PC-9 (cell line): ENCODE measurements around the gene GPR17.

ENCODE experiments used
- EZH2 ChIP-seq: fragments of 200-600 bp; sonication (generic); IDR thresholded peaks from 2 replicates; pipeline ENCODE4 v1.8.0; 2017; ENCODE audit warnings: antibody characterized with exemption, low read depth
- TF ChIP-seq, protein P1 (sequence below): fragments of 200-600 bp; sonication (generic); conservative IDR thresholded peaks from 2 replicates; pipeline ENCODE4 v1.6.1; 2017; ENCODE audit warnings: mixed run types, antibody characterized with exemption, mild to moderate bottlenecking, moderate library complexity

DNA sequence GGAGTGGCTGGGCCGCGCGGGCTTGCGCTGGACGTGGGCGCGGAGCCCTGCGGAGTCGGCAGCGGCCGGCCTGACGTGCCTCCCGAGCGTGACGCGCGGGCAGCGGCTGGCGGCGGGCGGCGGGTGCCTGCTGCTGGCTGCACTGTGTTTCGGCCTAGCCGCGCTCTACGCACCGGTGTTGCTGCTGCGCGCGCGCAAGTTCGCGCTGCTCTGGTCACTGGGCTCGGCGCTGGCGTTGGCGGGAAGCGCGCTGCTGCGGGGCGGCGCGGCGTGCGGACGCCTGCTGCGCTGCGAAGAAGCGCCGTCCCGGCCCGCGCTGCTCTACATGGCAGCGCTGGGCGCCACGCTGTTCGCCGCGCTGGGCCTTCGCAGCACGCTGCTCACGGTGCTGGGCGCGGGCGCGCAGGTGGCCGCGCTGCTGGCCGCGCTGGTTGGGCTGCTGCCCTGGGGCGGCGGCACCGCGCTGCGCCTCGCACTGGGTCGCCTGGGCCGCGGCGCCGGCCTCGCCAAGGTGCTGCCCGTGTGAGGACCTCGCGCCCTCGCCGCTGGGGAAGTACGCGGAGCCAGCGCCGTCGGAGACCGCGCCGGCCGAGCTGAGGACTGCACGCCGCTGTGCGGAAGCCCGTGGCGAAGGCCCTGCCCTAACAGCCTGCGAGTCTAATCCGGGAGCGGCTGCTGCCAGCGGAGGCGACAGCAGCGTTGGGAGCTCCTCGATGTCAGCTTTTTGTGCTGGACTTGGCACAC, 55.9 kb downstream of the GPR17 start:
- TF ChIP-seq, protein P1, sequence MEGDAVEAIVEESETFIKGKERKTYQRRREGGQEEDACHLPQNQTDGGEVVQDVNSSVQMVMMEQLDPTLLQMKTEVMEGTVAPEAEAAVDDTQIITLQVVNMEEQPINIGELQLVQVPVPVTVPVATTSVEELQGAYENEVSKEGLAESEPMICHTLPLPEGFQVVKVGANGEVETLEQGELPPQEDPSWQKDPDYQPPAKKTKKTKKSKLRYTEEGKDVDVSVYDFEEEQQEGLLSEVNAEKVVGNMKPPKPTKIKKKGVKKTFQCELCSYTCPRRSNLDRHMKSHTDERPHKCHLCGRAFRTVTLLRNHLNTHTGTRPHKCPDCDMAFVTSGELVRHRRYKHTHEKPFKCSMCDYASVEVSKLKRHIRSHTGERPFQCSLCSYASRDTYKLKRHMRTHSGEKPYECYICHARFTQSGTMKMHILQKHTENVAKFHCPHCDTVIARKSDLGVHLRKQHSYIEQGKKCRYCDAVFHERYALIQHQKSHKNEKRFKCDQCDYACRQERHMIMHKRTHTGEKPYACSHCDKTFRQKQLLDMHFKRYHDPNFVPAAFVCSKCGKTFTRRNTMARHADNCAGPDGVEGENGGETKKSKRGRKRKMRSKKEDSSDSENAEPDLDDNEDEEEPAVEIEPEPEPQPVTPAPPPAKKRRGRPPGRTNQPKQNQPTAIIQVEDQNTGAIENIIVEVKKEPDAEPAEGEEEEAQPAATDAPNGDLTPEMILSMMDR: no peak
- no peak for TF ChIP-seq EZH2
